HL-60/S4 treated with retinoic acid at 250 ng/mL for 4 days and 3 days (cell line): ENCODE data around the gene PTPRN2.
"Not testable (repeated sequence)": the region's sequence is repeated elsewhere in the genome, so short reads cannot be mapped to it uniquely, and the experiment has no call there.

Experiments
- in situ Hi-C: fragments of 300-500 bp; cut with MboI; formaldehyde crosslinking; loops from 2 replicates; pipeline ENCODE4 v1.7.0; 2022; ENCODE audit warnings: low sequenced_read_pairs

The PTPRN2 gene

DNA sequence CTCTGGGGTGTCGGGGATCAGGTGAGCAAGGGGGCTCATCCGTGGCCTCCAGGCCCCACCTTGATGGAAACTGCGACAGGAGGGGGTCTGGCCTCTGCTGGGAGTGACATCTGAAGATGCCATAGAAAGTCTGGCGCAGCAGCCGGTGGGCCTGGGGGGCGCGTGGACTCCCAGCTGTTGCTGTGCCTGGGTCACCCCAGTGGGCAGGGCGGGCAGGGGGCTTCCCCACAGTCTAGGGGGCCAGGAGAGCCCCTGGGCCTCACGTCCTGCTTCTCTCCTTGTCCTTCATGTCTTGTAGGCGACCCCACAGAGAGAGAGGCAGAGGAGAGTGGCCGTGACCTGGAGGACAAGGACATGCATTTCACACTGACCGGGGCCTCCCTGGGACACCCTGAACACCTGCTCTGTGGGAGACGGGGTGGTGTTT lies 800.3 kb downstream of the PTPRN2 start:
- in situ Hi-C loops: no loop called here

DNA sequence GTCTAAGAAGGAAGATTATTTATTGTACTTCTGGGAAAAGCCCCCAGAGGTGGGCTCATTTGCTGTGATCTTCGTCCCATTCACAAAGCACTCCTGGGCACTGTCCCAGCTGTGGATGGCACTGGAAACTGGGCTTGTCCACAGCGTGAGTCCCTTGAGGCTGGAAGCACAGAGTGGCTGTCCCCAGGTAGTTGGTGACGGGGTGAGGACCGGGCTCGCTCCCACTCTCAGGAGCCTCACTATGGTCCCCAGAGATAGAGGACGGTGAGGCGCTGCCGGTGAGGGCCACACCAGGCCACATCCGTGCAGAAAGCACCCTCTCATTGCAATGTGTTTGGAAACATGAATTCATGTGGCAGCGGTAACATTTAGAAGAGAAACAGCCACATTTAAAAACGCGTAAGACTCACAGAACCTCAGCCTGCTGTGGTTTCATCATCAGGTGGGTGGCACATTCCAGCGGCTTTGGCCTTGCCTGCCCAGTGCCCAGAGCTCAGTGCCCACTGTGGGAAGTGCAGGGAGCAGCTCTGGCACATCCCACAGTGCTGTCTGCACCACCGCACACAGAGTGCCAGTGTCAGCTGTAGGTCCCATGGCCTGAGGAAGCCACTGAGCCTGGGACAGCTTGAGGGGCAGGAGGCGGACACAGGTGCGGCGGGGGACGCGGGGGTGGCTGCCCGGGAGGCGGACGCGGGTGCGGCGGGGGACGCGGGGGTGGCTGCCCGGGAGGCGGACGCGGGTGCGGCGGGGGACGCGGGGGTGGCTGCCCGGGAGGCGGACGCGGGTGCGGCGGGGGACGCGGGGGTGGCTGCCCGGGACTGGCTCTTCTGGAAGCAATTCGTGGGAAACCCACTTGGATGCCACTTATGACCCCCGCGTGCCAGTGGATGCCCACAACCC lies 801.0 kb downstream of the PTPRN2 start:
- in situ Hi-C loops: no loop called here

DNA sequence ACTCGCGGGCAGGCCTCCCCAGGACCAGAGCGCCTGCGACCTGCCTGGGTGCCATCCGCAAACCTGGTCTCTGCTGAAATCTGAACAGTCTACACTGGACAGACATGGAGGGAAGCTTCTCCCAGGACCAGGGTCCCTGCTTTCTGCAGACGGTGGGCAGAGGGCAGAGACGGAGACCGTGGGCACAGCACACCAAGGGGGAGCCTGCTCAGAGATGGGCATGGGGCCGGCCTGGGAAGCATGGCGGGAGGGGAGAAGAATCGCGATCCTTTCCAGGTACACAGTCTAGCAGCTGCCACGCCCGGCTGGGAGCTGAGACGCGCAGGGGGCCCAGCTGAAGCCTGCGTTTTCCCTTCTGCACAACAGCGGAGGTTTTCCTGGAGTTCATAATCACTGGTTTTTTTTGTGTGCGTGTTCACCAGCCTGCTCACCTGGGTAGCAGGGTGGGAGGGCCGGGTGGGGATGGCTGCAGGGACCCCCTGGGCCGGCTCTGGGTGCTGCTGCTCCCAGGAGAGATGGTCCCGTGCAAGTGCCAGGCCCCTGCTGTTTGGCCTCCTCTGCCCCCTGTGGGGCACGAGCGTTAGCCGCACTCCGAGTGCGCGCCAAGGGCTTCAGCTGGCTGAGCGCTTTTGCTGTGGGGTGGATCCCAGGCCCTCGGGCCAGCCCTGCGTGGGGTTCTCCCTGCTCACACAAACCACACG lies 802.0 kb downstream of the PTPRN2 start:
- in situ Hi-C loops: no loop called here

DNA sequence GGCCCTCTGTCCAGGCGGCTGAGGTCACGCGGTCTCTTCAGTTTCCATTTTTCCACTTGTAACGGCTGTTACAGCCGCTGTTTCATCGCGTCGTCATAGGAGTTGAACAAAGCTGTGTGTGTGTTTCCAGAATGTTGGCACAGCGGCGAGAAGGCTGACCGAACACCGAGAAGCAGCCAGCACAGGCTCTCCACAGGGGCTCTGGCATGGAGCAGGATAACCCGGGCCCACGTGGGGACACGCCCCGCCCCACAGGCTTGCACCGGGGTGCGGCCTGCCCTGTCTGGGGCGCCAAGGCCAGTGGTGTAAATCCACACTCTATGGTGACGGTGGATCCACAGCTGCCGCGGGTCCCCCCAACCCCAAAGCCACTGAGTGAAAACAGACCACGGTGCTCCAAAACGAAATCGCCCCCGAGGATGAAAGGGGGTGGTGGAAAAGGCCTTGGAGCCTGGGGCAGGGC lies 802.6 kb downstream of the PTPRN2 start:
- in situ Hi-C loops: no loop called here

DNA sequence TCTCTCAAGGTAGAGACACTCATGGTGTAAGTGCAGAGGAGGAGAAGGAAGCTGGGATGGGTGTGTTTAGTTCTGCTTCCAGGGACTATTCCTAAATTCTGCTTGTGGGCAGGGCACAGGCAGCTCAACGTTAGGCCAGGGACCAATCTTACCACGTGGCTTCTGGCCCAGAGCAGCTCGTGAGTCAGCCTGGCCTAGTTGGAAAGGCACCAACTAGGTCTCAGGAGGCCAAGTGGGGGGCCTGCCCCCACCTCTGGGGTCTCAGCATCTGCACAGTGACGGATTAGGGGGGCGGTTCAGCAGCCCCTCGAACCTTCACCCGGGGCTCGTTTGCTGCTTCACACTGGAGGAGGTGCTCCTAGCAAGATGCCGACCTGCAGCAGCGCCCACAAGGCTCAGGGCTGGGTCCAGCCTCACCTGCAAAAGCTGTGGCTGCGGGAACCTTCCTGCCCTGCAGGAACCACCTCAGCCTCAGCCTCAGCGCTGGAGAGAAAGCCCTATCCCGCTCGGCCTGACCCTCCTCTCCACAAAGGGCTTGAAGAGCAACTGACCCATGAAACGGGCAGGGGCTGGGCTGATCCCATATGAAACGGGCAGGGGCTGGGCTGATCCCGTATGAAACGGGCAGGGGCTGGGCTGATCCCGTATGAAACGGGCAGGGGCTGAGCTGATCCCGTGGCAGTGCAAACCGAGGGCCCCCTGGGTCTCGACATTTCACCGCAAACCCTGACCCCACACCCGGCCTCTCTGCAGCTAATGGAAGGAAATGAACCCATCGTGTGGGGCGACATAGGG lies 803.4 kb downstream of the PTPRN2 start:
- in situ Hi-C loops: no loop called here

DNA sequence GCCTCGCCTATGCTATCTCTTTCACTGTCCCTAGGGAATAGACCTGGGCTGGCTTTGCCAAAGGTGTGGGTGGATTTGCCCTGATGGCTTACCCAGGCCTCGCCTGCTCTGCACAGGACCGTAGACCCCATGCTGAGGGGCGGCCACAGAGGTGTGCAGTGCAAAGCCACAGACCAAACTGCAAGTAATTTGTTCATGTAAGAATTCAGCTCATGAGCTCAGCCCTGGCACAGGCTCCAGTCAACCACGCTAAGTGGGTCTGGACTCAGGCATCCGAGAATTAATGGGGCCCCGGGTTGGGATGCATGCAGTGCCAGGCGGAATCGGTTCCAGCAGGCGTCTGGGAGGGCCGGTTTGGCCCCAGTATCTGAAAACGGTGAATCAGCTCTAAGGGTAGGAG lies 805.6 kb downstream of the PTPRN2 start:
- in situ Hi-C loops: no loop called here

DNA sequence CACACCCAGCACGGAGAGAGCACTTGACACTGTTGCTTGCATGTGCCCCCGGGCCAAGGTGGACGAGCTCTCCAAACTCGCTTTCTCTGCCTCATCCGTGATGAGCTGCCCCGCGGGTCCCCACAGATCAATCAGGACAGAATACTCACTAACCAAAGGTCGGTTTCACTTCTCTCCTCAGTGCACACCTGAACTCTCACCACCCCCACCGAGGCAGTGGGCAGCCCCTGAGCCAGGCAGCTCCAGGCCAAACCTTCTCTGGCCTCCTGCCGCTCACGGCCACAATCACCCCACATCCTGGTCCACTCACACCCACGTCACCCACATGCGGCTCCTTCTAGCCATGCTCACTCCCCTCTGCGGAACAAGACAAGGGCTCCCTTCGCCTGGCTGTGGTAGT lies 806.9 kb downstream of the PTPRN2 start:
- in situ Hi-C loops: no loop called here

DNA sequence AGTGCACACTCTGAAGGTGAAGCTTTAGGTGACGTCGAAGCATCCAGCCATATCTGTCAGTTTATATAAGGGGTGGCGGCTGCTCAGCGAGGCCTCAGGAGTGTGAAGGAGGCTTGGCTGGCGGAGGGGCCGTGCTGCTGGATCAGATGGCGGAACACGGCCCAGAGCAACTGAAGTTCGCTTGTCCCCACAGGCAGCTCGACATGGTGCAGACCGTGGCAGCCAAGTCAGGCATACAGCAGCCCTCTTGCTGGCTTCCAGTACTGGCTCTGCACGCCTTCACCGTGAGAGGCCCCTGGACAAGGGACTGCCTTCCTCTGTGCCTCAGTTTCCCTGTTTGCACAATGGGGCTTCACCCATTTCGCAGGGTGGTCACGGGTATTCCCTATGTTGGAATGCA lies 807.3 kb downstream of the PTPRN2 start:
- in situ Hi-C loops: no loop called here

DNA sequence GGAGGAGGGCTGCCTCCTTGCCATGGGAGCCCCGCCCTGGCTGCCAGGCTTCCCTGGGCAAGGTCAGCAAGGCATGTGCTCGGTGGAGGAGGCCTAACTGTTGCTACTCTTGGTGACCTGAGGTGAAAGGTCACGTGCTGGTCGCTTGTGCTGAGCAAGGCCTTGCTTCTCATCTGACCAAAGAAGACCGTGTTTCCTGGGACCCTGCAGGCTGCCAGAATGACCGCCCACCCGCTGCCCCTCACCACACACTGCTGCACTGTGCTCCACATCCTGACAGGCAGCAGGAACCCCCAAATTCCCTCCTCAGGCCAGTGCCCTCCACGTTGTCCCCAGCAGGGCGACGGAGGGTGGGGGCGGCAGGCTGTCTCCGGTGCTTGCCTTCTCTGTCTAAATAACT lies 808.4 kb downstream of the PTPRN2 start:
- in situ Hi-C loops: no loop called here

DNA sequence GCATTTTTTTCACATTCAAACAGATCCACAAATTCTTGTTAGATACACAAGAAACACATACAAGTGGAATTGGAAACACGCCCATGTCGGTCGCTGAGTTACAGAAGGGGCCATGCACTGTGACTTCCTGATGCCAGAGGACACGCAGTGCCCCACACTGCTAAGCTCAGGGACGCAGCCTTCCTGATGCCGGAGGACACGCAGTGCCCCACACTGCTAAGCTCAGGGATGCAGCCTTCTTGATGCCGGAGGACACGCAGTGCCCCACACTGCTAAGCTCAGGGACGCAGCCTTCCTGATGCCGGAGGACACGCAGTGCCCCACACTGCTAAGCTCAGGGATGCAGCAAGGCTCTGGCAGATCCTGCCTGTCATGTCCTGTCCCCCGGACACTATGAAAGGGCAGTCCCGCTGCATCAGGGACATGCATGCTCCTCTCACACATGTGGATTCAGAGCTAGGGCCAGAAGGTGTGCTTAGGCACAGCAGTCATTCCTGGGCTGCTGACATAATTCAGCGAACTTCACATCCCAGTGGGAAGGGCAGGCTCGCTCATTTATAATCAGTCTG lies 810.3 kb downstream of the PTPRN2 start:
- in situ Hi-C loops: not testable (repeated sequence)

DNA sequence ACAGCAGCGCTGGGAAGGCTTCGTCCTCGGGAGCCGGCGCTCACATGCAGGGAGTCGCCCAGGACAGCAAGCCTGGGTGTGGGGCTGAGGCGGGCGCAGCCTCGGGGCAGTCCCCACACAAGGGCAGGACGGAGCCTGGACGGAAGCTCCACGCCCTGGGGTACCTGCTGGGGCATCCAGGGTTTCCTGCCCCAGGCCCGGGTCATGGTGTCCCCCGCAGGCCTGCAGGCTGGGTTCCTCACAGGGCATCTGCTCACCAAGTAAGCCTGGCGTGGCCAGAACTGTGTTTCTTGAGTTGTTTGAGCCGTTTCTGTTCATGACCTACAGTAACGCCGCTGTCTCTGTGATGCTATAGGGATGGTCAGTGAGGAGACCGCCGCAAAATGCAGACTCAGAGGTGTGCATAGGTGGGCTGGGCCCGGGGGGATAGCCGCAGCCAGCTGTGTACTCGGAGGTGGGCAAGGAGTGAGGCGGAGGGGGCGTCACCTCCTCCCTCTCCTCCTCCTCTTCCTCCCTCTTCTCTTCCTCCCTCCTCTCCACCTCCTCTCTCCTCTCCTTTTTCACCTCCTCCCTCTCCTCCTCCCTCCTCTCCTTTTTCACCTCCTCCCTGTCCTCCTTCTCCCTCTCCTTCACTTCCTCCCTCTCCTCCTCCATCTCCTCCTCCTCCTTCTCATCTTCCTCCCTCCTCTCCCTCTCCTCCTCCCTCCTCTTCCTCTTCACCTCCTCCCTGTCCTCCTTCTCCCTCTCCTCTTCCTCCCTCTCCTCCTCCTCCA lies 811.9 kb downstream of the PTPRN2 start:
- in situ Hi-C loops: no loop called here

DNA sequence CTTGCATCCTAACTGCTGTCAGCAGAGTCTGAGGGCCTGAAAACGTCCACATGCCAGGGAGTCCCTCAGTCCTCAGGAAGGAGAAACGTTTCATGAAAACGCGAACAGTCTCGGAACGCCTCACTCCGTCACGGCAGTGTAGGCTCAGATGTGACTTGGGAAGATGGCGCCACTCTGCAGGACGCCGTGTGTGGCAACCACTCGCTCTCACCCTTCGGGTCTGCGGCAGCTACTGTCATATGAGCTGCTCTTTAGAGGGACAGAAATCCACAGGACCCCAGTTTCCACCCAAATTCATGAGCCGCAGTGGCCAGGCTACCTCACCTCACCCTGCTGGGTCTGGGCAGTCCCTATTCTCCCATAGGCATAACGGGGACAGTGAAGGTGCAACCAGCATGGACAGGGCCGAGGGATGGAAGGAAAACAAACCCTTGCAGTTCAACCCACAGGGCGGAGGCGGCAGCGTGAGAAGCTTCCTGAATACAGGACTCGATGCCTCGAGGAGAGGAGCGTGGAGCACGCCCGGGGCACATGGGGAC lies 812.5 kb downstream of the PTPRN2 start:
- in situ Hi-C loops: no loop called here

DNA sequence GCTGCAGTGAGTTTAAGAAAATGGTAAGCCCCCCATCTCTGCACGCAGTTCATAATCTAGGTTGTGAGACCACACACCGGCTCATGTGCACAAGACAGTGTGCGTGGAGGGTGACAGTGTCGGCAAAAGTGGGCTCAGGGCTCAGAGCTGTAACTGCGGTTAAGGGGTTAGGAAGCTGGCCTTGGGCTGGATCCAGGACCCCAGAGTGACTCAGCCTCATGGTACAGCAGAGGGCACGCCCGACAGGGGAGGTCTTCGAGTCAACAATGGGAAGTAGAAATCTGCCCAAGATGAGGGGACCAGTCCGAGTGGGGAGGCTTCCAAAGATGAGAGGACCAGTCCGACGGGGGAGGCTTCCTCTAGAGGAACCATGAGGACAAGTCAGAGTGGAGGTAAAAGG lies 813.1 kb downstream of the PTPRN2 start:
- in situ Hi-C loops: no loop called here

DNA sequence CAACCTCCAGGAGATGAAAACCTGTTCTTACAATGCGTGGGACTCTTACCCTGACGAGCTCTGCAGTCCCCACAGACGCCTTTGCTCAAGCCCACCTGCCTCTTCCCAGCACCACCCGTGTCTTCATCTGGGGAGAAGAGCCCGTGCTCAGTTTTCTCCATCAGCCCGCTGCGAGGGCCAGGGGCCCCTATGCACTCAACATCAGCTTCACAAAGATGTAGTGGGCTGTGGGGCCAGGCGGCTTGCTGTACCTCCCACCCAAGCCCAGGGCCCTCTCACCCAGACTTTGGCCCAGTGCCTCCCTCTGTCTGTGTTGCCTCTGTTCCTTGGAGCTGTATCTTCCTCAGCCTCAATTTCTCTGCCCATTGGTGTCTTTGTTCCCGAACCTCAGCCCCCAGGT lies 814.3 kb downstream of the PTPRN2 start:
- in situ Hi-C loops: no loop called here

DNA sequence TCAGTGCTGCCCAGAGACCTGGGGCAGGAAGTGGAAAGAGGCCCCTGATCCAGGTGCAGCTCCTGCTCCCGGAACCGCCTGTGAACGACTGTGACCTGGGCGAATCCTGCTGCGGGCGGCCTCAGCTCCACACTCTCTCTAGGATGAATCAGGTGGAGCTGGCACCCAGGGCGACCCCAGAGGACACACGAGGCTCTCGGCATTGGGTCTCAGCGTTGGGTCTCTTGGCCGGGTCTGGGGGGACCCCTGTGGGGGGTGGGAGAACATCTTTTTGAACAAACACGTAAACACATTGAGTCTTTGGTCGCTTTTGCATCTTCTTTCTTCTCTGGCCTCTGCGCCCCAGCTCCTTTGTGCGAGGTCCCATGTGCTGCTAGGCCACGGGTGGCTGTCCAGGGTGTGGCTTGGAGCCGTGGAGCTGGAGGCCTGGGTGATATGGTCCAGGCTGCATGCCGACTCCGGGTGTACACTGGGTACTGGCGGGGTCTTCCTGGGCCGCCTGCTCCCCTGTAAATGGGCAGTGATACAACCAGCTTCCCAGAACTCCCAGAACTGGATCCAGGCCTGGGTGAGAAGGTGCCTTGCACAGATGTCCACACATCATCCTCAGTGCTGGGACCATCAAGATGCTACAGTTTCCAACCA lies 815.0 kb downstream of the PTPRN2 start:
- in situ Hi-C loops: no loop called here

DNA sequence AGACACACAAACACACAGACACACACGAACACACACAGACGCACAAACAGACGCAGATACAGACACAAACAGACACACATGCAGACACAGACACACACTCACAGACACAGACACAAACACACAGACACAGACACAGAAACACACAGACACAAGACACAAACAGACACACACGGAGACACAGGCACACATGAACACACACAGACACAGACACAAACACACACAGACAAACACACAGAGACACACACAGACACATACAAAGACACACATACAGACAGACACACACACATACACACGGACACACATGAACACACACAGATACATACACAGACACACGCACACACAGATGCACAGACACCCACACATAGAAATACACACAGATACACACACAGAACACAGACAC lies 815.9 kb downstream of the PTPRN2 start:
- in situ Hi-C loops: no loop called here

DNA sequence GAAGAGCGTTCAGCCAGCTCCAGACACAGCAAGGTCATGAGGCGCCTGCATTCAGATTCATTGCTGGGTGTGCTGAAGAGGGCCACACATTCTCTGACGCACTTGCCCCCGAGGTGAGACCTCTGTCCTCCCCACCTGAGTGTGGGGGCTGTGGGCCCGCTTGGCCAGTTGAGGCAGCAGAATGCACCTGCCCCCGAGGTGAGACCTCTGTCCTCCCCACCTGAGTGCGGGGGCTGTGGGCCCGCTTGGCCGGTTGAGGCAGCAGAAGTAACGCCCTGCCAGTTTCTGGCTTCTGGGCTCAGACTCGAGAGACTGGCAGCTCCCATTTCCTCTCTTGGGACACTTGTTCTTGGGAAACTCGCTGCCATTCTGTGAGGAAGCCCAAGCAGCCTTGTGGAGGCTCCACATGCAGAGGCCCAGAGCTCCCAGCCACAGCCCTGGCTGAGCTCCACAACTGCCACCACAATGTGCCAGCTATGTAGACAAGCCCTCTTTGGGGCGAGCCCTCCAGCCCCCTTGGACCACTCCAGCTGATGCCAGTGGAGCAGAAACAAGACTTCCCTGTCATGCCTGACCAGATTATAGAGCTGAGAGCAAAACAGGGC lies 816.8 kb downstream of the PTPRN2 start:
- in situ Hi-C loops: no loop called here

DNA sequence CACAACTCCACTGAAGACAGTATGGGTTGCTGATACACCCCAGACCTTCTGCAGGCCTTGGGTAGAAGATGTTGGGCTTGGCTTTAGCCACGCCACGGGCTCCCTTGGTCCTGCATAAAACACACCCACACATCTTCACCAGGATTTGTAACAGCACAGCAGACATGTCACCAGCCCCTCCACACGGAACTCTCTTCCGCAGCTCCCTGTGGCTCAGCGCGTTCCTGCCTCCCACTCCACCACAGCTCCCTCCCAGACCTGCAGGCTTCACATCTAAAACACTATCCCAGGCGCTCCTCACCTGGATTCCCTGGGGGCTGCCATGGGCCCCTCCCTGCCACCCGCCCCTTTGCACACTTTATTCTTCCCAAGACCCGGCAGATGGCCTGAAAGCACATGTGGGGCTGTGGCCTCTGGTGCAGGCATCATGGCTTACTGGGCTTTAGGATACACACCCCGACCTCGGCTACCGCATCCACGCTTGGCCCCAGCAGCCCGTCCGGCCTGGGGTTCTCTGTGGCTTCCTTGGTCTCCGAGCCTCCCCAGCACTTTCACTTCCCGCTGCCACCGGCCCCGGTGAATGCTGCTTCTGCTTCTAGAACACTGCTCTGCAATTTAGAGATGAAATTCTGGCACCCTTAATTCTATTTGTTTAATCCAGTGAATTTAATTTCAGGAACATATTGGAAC lies 818.0 kb downstream of the PTPRN2 start:
- in situ Hi-C loops: no loop called here

DNA sequence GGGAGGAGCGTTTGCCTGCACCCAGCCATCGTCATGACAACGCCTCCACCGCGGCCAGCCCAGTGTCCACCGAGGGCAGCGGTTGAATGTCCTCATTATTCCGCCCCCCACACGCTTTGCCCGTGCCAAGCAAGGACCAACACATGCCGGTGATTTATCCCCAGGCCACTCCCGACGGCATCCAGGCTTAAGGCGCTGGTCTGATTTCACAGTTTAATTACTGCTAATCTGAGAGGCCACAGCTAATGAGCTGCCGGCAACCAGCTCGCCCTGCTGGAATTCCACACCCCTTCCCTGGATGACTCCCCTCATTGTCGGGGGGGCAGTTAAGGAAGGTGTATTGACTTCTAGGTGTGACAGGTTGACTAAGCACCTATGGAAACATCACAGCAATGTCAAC lies 818.5 kb downstream of the PTPRN2 start:
- in situ Hi-C loops: no loop called here
